HG03025 (cell line): ENCODE data around the gene ELAVL2.

Source experiments
- ATAC-seq: cut with Tn5 transposase; IDR thresholded peaks from one replicate; pipeline ENCODE4 v1.9.1; 2021; ENCODE audit warnings: mild to moderate bottlenecking, moderate library complexity; ENCODE audit not compliant: unreplicated experiment, low FRiP score

ELAVL2 gene

GRCh38 chr9:23826120-23826629 is at the start of gene ELAVL2:
Gene ELAVL2 (minus strand): TSS chr9:23826240. CDS start chr9:23762234, 64,006 bp downstream.
- ATAC-seq: no peak

DNA sequence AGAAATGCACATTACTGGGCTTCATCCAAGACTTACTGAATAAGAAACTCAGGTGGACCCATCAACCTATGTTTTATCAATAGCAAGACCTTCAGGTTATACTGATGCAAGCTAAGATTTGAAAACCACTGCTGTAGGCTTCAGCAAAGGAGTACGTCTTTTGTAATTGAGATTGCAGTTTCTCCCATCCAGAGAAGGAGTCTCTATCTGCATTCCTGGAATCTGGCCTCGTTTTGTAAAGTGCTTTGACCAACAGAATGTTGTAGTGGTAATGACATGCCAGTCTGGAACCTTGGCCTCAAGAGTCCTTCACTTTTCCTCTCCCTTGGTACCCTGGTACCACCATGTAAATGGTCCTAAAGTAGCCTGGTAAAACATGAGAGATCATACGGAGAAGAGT is 32.2 kb upstream of the ELAVL2 start:
- ATAC-seq: no peak

DNA sequence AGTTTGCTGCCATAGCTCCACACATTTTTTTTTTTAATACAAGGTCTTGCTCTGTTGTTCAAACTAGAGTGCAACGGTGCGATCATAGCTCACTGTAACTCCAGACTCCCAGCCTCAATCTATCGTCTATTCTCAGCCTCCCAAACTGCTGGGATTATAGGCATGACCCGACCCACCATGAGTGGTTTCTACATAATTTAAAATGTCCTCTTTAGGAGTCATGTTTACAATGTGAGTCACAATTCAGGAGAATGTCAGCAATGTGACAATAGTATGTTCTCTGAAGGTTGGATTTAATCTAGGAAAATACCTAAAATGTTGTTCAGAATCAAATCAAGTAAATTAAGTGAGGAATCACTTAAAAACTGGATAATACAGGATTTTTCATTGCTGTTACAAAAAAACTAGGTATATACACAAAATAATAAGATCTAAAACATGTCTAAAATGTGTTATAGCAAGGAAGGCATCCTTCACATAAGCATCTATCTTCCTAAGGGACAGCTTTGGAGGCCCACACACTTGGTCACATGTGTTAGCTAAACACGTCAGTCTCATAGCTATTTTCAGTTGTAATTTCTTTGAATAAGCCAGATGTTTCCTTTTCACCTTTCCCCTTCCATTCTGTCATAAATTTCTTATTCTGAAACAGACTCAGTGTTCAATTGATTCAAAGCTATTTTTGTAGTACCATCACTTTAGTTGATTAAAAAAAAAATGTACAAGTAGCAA is 30.0 kb upstream of the ELAVL2 start:
- ATAC-seq: no peak

- ATAC-seq: no peak
Measured at GRCh38 chr9:23850690-23851629, 24.9 kb upstream of the ELAVL2 start.

DNA sequence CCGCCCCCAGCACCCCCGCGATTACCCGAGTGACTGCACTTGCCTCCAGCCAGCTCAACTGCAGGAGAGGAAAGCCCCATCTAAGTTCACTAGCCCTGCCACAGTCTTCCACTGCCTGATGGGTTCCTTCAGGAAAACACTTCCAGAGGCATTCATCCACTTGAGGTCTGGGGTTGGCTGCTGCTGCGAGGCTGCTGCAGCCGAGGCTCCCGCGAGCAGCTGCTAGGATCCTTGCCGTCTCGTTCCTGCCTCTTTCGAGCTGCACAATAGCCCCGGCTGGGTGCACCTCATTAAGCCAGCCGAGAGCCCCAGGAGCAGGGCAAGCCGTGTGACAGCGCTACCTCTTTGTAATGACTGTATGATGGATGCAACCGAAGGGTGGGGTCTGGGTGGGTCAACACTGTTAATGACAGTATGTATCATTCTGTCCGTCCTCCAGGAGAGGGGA is 24.2 kb upstream of the ELAVL2 start:
- no peak for ATAC-seq

GRCh38 chr9:23849379-23850035 is 23.5 kb upstream of the ELAVL2 start:
- ATAC-seq: no peak

DNA sequence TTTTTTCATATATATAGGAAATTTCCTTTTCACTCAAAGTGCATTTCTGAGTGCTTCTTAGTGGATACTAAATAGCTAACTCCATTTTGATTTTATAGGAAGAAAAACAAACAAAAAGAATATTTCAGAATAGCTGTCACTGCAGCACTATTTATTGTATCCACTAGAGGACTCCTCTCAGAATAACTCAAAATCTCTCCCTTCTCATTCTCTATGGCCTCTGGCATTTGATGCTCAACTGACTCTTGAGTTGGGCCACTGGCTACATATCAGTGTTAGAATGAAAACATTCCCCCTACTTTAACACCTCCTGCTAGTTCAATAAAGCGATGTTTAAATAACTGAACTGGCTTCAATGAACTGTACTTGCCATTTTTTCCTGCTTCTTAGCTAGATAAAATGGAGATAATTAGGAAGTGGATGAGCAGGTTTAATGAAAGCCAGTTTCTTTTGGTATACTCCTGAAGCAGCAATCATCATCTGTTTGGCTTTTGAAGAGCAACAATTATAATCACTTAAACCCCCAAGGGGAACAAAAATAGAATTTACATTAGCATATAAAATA is 16.6 kb upstream of the ELAVL2 start:
- ATAC-seq: no peak

DNA sequence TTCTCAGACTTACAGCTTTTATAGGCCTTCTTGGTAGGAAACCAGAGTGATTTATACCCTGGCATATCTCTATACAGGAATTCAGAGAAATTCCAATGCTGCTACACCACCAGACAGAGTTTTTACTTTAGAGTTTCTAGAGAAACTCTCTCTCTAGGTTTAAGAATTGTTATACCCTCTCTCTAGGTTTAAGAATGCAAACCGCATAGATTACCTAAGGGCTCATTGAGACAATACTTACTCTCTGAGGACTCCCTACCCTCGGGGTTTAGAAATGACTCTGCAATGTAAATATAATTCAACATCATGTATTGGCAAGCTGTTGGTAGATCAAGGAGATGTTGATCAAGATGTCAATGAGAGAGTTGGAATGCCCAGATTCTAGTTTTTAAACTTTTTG is 15.3 kb upstream of the ELAVL2 start:
- no peak for ATAC-seq

DNA sequence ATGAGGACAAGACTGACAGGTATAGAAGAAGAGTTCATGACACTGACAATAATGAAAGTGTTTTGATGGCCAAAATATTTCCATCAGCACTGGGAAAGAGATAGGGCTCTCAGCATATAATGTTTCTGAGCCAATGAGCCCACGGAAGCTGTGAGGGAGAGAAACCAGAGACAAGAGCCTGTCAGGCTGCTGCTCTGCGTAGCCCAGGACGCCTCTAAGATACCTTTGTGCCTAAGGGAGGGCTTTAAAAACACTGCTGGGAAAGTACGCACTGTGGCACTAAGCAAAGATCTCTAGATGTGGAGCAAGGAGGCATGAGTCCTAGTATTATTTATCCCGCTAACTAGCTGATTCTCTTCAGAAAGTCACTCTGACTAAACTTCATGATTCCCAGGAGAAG is 11.0 kb upstream of the ELAVL2 start:
- no peak for ATAC-seq

DNA sequence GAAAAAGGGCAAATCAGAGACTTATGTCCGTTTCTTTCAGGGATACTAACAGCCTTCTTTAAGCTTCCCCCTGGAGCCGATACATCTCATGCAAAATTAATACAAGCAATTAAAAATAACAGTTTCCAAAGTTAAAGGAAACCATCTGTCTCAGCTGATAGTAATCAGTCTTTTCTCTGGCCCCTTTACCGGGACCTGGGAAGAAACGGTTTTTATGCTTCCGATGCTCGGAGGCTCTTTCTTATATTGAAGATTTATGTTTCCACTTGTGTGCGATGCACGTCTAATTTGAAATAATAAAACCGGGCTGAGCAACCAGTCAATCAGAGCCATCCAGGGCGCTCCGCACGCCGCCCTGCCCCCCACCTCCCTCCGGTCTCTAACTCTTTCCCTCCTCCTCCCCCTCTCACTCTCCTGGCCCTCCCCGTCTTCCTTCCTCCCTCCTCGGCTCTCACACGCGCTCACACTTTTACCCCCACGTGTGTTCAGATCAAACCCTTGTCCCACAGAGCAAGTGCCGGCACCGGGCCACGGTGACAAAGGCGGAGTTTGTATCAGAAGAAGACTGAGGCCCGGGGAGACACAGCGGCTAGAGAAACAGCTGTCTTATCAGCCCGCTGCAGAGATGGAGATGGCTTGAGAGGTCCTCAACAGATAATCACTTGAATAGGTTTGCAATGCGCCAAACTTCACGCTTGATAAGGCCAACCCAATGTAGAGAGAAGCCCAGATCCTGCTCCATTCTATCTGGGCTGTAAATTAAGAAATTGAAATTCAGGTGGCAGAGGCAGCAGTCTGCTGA is 5.1 kb upstream of the ELAVL2 start:
- ATAC-seq: no peak

DNA sequence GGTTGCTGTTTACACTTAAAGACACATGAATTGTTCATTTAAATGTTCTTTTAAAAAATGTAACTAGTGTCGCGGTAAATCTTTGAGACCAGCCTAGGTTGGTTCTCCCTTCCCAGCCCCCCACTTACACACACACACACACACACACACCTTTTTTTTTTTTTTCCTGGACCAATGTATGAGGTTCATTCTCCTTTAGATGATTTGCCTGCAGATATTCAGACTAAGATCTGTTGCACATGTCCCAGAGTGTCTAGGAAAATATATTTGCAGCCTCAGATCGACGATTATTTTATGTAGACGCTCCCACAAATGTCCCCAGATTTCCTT is 4.4 kb upstream of the ELAVL2 start:
- no peak for ATAC-seq

DNA sequence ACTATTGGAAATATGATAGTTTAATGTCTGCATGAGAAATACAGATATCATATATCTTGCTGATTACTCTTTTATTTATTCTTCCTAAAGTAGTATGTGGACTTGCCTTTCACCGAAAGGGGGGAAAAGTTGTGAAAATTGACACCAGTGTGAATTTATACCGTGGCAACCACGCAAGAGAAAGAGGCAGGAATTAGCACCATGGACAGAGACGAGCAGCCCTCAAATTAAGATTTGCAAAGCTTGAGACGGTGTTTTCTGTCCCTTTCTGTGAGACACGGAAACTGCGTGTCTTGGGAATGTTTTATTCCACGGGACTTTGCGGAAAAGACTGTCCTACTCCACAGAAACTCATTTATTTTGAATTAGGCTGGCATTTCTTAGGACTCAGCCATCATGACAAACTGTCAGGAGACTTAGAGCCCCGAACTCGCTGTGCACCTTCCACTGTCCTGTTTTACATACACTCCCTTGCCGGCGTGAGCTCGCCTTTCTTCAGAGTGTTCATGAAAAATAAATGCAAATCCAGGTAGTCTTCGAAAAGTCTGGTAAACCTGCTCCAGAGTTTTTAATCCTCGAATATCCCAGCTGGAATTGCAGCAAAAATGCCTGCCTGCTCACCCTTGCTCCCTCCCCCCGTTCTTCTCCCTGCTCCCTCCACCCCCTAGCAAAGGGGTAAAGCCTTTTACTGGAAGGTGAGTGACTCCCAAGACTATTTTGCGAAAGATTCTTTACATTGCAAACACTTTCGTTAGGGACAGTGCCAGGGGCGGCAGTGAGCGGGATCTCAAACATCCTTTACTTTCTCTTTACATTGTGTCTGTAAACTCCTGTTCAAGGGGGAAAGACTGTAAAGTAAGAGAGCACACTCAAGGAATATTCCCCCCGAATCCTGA is 3.8 kb upstream of the ELAVL2 start:
- no peak for ATAC-seq

DNA sequence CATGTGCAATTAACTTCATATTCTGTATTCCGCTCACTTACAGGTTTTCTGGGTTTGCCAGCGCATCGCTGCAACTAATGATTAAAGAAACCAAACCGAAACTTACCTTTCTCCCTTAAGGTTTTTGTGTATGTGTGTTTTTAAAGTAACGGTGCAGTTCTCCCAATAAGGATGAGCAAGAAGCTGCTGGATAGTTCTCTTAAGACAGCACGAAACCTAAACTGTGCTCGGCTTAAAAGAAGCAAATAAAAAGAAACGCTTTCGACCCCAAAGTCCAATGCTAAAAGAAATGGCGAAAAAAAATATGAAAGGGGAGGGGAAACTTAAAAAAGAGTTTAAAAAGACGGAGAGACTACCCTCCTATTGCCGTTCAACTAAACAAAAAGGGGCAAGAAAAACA is 340 bp downstream of the ELAVL2 start:
- no peak for ATAC-seq

DNA sequence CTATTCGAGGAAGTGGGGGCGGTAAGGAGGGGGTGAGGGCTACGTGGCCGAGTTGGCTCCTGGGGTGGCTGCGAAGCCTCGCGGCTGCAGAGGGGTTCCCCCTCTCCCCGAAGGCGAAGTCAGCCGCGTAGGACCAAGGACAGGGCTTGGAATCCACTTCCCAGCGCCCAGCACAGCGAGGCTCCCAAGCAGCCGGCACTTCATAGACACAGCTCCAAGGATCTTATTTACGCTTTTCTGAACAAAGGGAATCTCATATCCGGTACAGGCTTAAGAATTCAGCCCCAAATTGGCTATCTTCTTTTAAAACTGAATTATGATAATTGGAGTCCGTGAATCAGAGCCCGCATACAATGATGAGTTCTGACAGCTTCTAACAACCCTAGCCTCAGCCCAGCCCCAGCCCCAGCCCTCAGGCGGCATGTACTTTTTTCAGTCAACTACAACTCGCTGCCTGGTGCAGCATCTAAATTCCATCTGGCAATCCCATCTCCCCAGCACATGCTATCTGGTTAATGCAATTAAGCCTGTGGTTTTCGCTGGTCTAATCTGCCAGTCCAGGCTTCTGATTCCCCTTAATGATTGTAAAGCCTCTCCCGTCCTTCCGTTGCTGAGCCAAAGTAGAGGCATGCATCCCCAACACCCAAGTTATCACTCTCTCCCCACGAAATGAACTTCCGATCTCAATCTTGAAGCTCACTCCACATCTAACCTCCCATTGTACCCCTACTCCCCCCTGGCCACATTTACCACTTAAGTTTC is 1.0 kb downstream of the ELAVL2 start:
- no peak for ATAC-seq

DNA sequence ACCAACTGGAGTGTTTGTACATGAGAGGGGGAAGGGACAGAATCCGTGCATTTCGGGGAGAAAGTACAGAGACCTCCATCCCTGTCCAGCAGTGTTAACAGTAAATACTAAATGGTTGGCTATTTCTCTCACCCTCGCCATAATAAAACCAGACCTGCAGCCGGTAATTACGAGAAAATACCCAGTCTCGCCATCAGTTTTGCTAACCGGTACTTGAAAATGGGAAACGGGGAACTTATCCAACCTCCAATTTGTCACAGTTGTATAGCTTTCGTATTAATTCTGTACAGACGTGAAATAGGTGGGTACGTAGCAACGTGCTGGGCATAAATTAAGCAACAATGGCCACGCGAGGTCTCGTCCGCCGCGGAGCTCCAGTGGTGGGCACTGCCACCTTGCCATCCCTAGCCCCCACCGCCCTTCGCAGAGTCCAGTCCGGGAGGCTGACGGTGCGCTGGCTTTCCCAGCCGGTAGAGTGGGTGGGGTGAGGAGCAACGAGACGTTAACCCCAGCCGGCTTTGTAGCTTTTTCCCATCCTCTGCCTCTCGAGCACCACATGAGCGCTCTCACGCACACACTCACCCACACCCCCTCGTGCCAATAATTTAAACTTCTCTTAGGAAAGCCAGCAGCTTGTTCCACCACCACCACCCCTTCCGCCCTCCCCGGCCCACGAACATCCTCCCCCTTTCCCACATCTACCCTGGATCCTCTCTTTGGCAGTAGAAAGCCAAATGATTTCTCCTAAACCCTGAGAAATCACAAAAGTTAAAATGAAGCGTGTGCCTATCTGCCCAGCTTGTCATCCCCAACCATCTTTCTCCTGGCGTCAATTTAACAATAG is 1.8 kb downstream of the ELAVL2 start:
- no peak for ATAC-seq

GRCh38 chr9:23823269-23823668 is 2.8 kb downstream of the ELAVL2 start:
- no peak for ATAC-seq
